ENCODE data around the gene MPDU1. TPM values are rescaled to one million over a fixed set of nuclear protein-coding genes. Genes with fewer than 3 reads are reported as not detected.

MPDU1 gene
- 105 TPM for polyA plus RNA-seq
- long read RNA-seq, donor 1, transcript MPDU1-201 (7 exons, 1,601 nt): major isoform, 23 of 29 reads
- long read RNA-seq, donor 1, partial matches to known transcripts: 0 of 29 reads
- long read RNA-seq, donor 1, other reads (novel, unspliced or antisense): 0 of 29 reads
- long read RNA-seq, donor 2, transcript MPDU1-201 (7 exons, 1,601 nt): major isoform, 47 of 58 reads
- long read RNA-seq, donor 2, partial matches to known transcripts: 0 of 58 reads
- long read RNA-seq, donor 2, other reads (novel, unspliced or antisense): 0 of 58 reads
- long read RNA-seq, donor 3: 0 reads
- long read RNA-seq, donor 4, partial matches to known transcripts: 0 of 11 reads
- long read RNA-seq, donor 4, other reads (novel, unspliced or antisense): 0 of 11 reads
- long read RNA-seq, donor 5, transcript MPDU1-201 (7 exons, 1,601 nt): major isoform, 23 of 27 reads
- long read RNA-seq, donor 5, partial matches to known transcripts: 0 of 27 reads
- long read RNA-seq, donor 5, other reads (novel, unspliced or antisense): 0 of 27 reads
- long read RNA-seq, donor 6, transcript MPDU1-201 (7 exons, 1,601 nt): major isoform, 44 of 94 reads
- long read RNA-seq, donor 6, transcript MPDU1-208 (2 exons, 1,195 nt): minor isoform, 9 of 94 reads
- long read RNA-seq, donor 6, partial matches to known transcripts: 31 of 94 reads
- long read RNA-seq, donor 6, other reads (novel, unspliced or antisense): 0 of 94 reads
- long read RNA-seq, donor 7, transcript MPDU1-201 (7 exons, 1,601 nt): major isoform, 18 of 35 reads
- long read RNA-seq, donor 7, partial matches to known transcripts: 11 of 35 reads
- long read RNA-seq, donor 7, other reads (novel, unspliced or antisense): 0 of 35 reads
- long read RNA-seq, donor 8, transcript MPDU1-201 (7 exons, 1,601 nt): major isoform, 50 of 71 reads
- long read RNA-seq, donor 8, transcript MPDU1-203 (6 exons, 1,125 nt): minor isoform, 6 of 71 reads
- long read RNA-seq, donor 8, partial matches to known transcripts: 7 of 71 reads
- long read RNA-seq, donor 8, other reads (novel, unspliced or antisense): 0 of 71 reads
- long read RNA-seq, donor 9, transcript MPDU1-201 (7 exons, 1,601 nt): major isoform, 62 of 109 reads
- long read RNA-seq, donor 9, transcript MPDU1-208 (2 exons, 1,195 nt): minor isoform, 6 of 109 reads
- long read RNA-seq, donor 9, partial matches to known transcripts: 33 of 109 reads
- long read RNA-seq, donor 9, other reads (novel, unspliced or antisense): 0 of 109 reads
- long read RNA-seq, donor 10, transcript MPDU1-201 (7 exons, 1,601 nt): major isoform, 45 of 62 reads
- long read RNA-seq, donor 10, partial matches to known transcripts: 6 of 62 reads
- long read RNA-seq, donor 10, other reads (novel, unspliced or antisense): 0 of 62 reads
- long read RNA-seq, donor 11, transcript MPDU1-201 (7 exons, 1,601 nt): major isoform, 31 of 56 reads
- long read RNA-seq, donor 11, partial matches to known transcripts: 14 of 56 reads
- long read RNA-seq, donor 11, other reads (novel, unspliced or antisense): 0 of 56 reads

- peak; percentile 97 to 98 for DNase-seq
- H3K4me1 ChIP-seq (ENCODE audit: control insufficient read depth, insufficient read depth, low read length): peaks cover 49% of the 10 kb centered on the region
- no CpG with 5 or more reads among the region's 69 CpGs for WGBS (ENCODE audit: insufficient coverage, low lambda C conversion rate)
These were observed at the start of gene MPDU1 for GRCh38 chr17:7583253-7584109. Gene MPDU1, plus strand, starts transcription at chr17:7583852. Its CDS starts 11 bp downstream, at chr17:7583863.

GRCh38 chr17:7538050-7538449 is 45.6 kb upstream of the MPDU1 start:
- no peaks in the 10 kb centered on the region for H3K36me3 ChIP-seq (ENCODE audit: control insufficient read depth, insufficient read depth, low read length)
- WGBS (ENCODE audit: insufficient coverage, low lambda C conversion rate): no CpG with 5 or more reads among the region's 3 CpGs
- no peaks in the 10 kb centered on the region for H3K27me3 ChIP-seq (ENCODE audit: control insufficient read depth, insufficient read depth, low read length)
- H3K27ac ChIP-seq (ENCODE audit: low read length): no peak overlapping the region
- H3K4me3 ChIP-seq (ENCODE audit: low read length): no peak overlapping the region
- H3K4me1 ChIP-seq (ENCODE audit: control insufficient read depth, insufficient read depth, low read length): peaks cover 9% of the 10 kb centered on the region
- no peak for DNase-seq
- peaks cover 14% of the 10 kb centered on the region for H3K9me3 ChIP-seq (ENCODE audit: control insufficient read depth, low read depth, low read length)

More at GRCh38 chr17:7583253-7584109, at the start of gene MPDU1:
- Histone ChIP-seq H3K27me3 (ENCODE audit: control insufficient read depth, insufficient read depth, low read length) (no peaks in the 10 kb centered on the region), H3K27ac (ENCODE audit: low read length) (peak within 1 kb of the TSS; percentile 94), H3K9me3 (ENCODE audit: control insufficient read depth, low read depth, low read length) (peaks cover 8% of the 10 kb centered on the region), H3K36me3 (ENCODE audit: control insufficient read depth, insufficient read depth, low read length) (peaks cover 42% of the 10 kb centered on the region), H3K4me3 (ENCODE audit: low read length) (peak within 1 kb of the TSS; percentile 67)

GRCh38 chr17:7538891-7539545 is 44.6 kb upstream of the MPDU1 start:
- 0% methylated on average over 1 of the region's 11 CpGs for WGBS (ENCODE audit: insufficient coverage, low lambda C conversion rate)
- Histone ChIP-seq H3K27me3 (ENCODE audit: control insufficient read depth, insufficient read depth, low read length) (no peaks in the 10 kb centered on the region), H3K9me3 (ENCODE audit: control insufficient read depth, low read depth, low read length) (peaks cover 14% of the 10 kb centered on the region), H3K4me3 (ENCODE audit: low read length) (no peak overlapping the region), H3K4me1 (ENCODE audit: control insufficient read depth, insufficient read depth, low read length) (peaks cover 7% of the 10 kb centered on the region), H3K36me3 (ENCODE audit: control insufficient read depth, insufficient read depth, low read length) (no peaks in the 10 kb centered on the region), H3K27ac (ENCODE audit: low read length) (peak overlapping the region; percentile 37)
- peak in 1 of 2 donors; percentile 45 for DNase-seq

- no peak for DNase-seq
- Histone ChIP-seq H3K27me3 (ENCODE audit: control insufficient read depth, insufficient read depth, low read length) (no peaks in the 10 kb centered on the region), H3K27ac (ENCODE audit: low read length) (no peak overlapping the region), H3K36me3 (ENCODE audit: control insufficient read depth, insufficient read depth, low read length) (no peaks in the 10 kb centered on the region), H3K9me3 (ENCODE audit: control insufficient read depth, low read depth, low read length) (peaks cover 14% of the 10 kb centered on the region), H3K4me3 (ENCODE audit: low read length) (no peak overlapping the region), H3K4me1 (ENCODE audit: control insufficient read depth, insufficient read depth, low read length) (peaks cover 7% of the 10 kb centered on the region)
- WGBS (ENCODE audit: insufficient coverage, low lambda C conversion rate): no CpG with 5 or more reads among the region's 9 CpGs
These were observed 42.5 kb upstream of the MPDU1 start for GRCh38 chr17:7541074-7541621.

- Histone ChIP-seq H3K27me3 (ENCODE audit: control insufficient read depth, insufficient read depth, low read length) (no peaks in the 10 kb centered on the region), H3K4me3 (ENCODE audit: low read length) (no peak overlapping the region), H3K9me3 (ENCODE audit: control insufficient read depth, low read depth, low read length) (no peaks in the 10 kb centered on the region), H3K4me1 (ENCODE audit: control insufficient read depth, insufficient read depth, low read length) (peaks cover 10% of the 10 kb centered on the region), H3K36me3 (ENCODE audit: control insufficient read depth, insufficient read depth, low read length) (no peaks in the 10 kb centered on the region), H3K27ac (ENCODE audit: low read length) (no peak overlapping the region)
- WGBS (ENCODE audit: insufficient coverage, low lambda C conversion rate): 100% methylated on average over 1 of the region's 6 CpGs
- DNase-seq: no peak
These were observed 38.7 kb upstream of the MPDU1 start for GRCh38 chr17:7544911-7545310.

- no peaks in the 10 kb centered on the region for H3K36me3 ChIP-seq (ENCODE audit: control insufficient read depth, insufficient read depth, low read length)
- H3K4me3 ChIP-seq (ENCODE audit: low read length): peak within 1 kb of the TSS; percentile 62
- H3K9me3 ChIP-seq (ENCODE audit: control insufficient read depth, low read depth, low read length): no peaks in the 10 kb centered on the region
- H3K27me3 ChIP-seq (ENCODE audit: control insufficient read depth, insufficient read depth, low read length): no peaks in the 10 kb centered on the region
- peak in 1 of 2 donors; percentile 80 for DNase-seq
- H3K27ac ChIP-seq (ENCODE audit: low read length): peak within 1 kb of the TSS; percentile 90
- peaks cover 24% of the 10 kb centered on the region for H3K4me1 ChIP-seq (ENCODE audit: control insufficient read depth, insufficient read depth, low read length)
- WGBS (ENCODE audit: insufficient coverage, low lambda C conversion rate): no CpG with 5 or more reads among the region's 65 CpGs
These were observed 34.9 kb upstream of the MPDU1 start, which contains the start of gene TNFSF12 for GRCh38 chr17:7548585-7549400. Gene TNFSF12, plus strand, starts transcription at chr17:7549058. Its CDS starts 96 bp downstream, at chr17:7549154.

- Histone ChIP-seq H3K27ac (ENCODE audit: low read length) (peak overlapping the region; percentile 90), H3K4me3 (ENCODE audit: low read length) (peak overlapping the region; percentile 46), H3K36me3 (ENCODE audit: control insufficient read depth, insufficient read depth, low read length) (no peaks in the 10 kb centered on the region), H3K4me1 (ENCODE audit: control insufficient read depth, insufficient read depth, low read length) (peaks cover 24% of the 10 kb centered on the region), H3K9me3 (ENCODE audit: control insufficient read depth, low read depth, low read length) (no peaks in the 10 kb centered on the region), H3K27me3 (ENCODE audit: control insufficient read depth, insufficient read depth, low read length) (no peaks in the 10 kb centered on the region)
- 10% methylated on average over 2 of the region's 20 CpGs for WGBS (ENCODE audit: insufficient coverage, low lambda C conversion rate)
- peak in 1 of 2 donors; percentile 86 for DNase-seq
These were observed 34.1 kb upstream of the MPDU1 start for GRCh38 chr17:7549401-7550055.

GRCh38 chr17:7550344-7550743 is 33.3 kb upstream of the MPDU1 start:
- H3K27me3 ChIP-seq (ENCODE audit: control insufficient read depth, insufficient read depth, low read length): no peaks in the 10 kb centered on the region
- no peaks in the 10 kb centered on the region for H3K36me3 ChIP-seq (ENCODE audit: control insufficient read depth, insufficient read depth, low read length)
- no peaks in the 10 kb centered on the region for H3K9me3 ChIP-seq (ENCODE audit: control insufficient read depth, low read depth, low read length)
- WGBS (ENCODE audit: insufficient coverage, low lambda C conversion rate): no CpG with 5 or more reads among the region's 6 CpGs
- H3K4me3 ChIP-seq (ENCODE audit: low read length): no peak overlapping the region
- peaks cover 24% of the 10 kb centered on the region for H3K4me1 ChIP-seq (ENCODE audit: control insufficient read depth, insufficient read depth, low read length)
- peak overlapping the region; percentile 90 for H3K27ac ChIP-seq (ENCODE audit: low read length)
- peak in 1 of 2 donors; percentile 74 for DNase-seq
